CD4-positive, alpha-beta T cell treated with Interleukin-6 for 4 hours (primary cell): Measurements from ENCODE around the gene TATDN3.
A peak's percentile ranks its signal among the peaks of the same experiment; 100 is the strongest.
"Not testable (repeated sequence)": the region's sequence is repeated elsewhere in the genome, so short reads cannot be mapped to it uniquely, and the experiment has no call there.

Experiments
- DNase-seq: peaks from one replicate; pipeline ENCODE4 v3.0.0-alpha.2; 2020; ENCODE audit warnings: mixed read lengths

Gene TATDN3

GRCh38 chr1:212833211-212834207 is 41.8 kb downstream of the TATDN3 start:
- DNase-seq = not testable (repeated sequence)

GRCh38 chr1:212838145-212838544 is 46.5 kb downstream of the TATDN3 start:
- DNase-seq = no peak

GRCh38 chr1:212844521-212844920 is 52.8 kb downstream of the TATDN3 start:
- DNase-seq = not testable (repeated sequence)

- no peak for DNase-seq
Observed at GRCh38 chr1:212847549-212847948, 55.9 kb downstream of the TATDN3 start, which contains the start of gene SPATA45. SPATA45 (minus strand) TSS chr1:212847649; CDS start chr1:212836149, 11,500 bp downstream.

GRCh38 chr1:212852105-212852688 is 60.5 kb downstream of the TATDN3 start:
- no peak for DNase-seq

- no peak for DNase-seq
Observed at GRCh38 chr1:212853658-212854057, 62.0 kb downstream of the TATDN3 start.

GRCh38 chr1:212856755-212857154 is 65.1 kb downstream of the TATDN3 start:
- DNase-seq = no peak

- DNase-seq = peak; percentile 95
Observed at GRCh38 chr1:212857992-212858460, 66.3 kb downstream of the TATDN3 start, which contains the start of gene FLVCR1. FLVCR1 (plus strand) TSS chr1:212858275; CDS start chr1:212858453, 178 bp downstream.

- DNase-seq = no peak
Observed at GRCh38 chr1:212858461-212859265, 67.0 kb downstream of the TATDN3 start.

GRCh38 chr1:212860713-212861581 is 69.3 kb downstream of the TATDN3 start:
- DNase-seq = no peak

GRCh38 chr1:212862111-212862690 is 70.5 kb downstream of the TATDN3 start:
- DNase-seq = no peak

GRCh38 chr1:212863345-212863744 is 71.7 kb downstream of the TATDN3 start:
- not testable (repeated sequence) for DNase-seq

DNA sequence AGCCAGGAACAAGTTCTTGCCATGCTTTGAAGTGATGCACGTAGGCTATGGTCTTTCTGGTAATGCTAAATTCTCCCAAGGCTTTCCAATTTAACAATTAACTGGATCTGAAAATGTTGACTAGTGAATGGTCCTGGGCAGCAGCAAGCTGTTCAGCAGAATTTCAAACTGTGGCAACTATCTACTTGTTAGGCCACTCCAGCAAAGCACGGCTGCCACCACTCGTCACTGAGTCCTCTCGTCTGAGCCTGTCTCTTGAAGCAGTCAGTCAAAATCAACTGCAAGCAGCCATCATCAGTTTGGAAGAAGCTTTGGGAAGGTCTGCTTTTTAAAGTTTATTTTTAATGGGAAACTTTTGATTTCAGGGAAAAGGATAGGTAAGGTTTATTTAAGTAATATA is 72.5 kb downstream of the TATDN3 start:
- DNase-seq = no peak
